HG02798 (cell line): ENCODE measurements around the gene CGB7.
"Not testable (repeated sequence)": the region's sequence is repeated elsewhere in the genome, so short reads cannot be mapped to it uniquely, and the experiment has no call there.

ENCODE experiments used
- ATAC-seq: cut with Tn5 transposase; IDR thresholded peaks from one replicate; pipeline ENCODE4 v1.9.1; 2021; ENCODE audit warnings: mild to moderate bottlenecking; ENCODE audit not compliant: unreplicated experiment, poor library complexity

Gene CGB7

GRCh38 chr19:49043548-49043947 is 14.0 kb downstream of the CGB7 start, which contains the start of gene CGB5:
Gene CGB5 (plus strand): TSS chr19:49043848. CDS start chr19:49044210, 362 bp downstream.
- not testable (repeated sequence) for ATAC-seq

GRCh38 chr19:49042666-49043065 is 14.9 kb downstream of the CGB7 start:
- not testable (repeated sequence) for ATAC-seq

- no peak for ATAC-seq
Measured at GRCh38 chr19:49042177-49042576, 15.4 kb downstream of the CGB7 start.

DNA sequence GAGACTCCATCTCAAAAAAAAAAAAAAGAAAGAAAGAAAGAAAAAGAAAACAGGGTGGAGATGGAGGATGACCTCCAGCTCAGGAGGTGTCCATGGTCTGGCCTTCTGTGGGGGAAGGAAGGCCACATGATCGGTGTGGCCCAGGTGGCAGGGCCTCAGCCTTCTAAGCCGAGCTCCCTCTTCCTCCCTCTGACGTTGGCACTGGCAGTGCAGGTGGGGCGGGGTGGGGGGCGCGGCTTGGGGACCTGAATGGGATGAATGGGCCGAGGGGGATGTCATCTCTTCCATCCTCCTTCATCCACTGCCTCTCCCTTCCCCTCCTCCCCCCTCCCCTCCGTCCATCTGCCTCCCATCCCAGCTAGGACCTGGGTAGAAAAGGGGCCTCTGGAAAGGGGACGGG is 17.8 kb downstream of the CGB7 start:
- not testable (repeated sequence) for ATAC-seq

GRCh38 chr19:49038557-49039276 is 18.8 kb downstream of the CGB7 start:
- ATAC-seq, result not testable (repeated sequence)

DNA sequence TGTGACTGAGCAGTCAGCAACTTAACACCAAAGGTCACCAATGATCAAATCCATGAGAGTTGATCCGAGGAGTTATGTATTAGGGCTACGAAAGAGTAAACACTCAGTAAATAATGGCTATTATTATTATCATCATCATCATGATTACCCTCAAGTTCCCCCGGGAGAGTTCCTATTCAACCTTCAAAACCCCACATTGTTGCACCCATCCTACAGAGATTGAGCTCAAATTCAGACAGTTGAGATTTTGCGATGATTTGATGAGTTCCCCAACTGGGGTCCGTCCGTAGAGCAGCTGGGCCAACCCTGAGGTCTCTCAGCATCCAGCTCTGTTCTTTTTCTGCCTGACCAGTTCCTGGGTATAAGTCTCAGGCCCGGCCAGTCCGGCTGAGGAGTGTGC is 19.4 kb downstream of the CGB7 start:
- not testable (repeated sequence) for ATAC-seq

- ATAC-seq, result not testable (repeated sequence)
Measured at GRCh38 chr19:49036815-49037214, 20.7 kb downstream of the CGB7 start, which contains the start of gene CGB1. Gene CGB1 (minus strand): TSS chr19:49036895. CDS start chr19:49036711, 184 bp downstream.

DNA sequence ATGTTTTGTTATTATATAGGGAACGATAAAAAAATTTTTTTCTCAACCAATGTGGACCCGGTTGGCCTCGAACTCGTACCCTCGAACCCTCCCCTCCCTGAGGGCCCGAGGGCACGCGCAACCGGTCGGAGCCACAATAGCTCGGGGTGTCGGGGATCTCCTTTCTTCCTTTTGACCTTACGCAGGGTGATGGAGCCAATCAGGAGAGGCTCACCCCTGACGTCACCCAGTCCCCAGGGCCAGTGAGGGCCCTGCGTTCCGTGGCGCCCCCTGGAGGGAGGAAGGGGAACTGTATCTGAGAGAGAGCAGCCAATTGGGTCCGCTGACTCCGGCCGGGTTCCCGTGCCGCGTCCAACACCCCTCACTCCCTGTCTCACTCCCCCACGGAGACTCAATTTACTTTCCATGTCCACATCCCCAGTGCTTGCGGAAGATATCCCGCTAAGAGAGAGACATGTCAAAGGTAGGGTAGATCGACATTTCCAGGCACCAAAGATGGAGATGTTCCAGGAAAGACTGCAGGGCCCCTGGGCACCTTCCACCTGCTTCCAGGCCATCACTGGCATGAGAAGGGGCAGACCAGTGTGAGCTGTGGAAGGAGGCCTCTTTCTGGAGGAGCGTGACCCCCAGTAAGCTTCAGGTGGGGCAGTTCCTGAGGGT is 25.8 kb downstream of the CGB7 start, which contains the start of gene CGB2:
Gene CGB2, plus strand, starts transcription at position 249 of the 660 bp plus-strand sequence. Its CDS starts 206 bp downstream, at position 455.
- not testable (repeated sequence) for ATAC-seq

GRCh38 chr19:49030323-49030722 is 27.2 kb downstream of the CGB7 start:
- ATAC-seq, result not testable (repeated sequence)

- ATAC-seq, result not testable (repeated sequence)
Measured at GRCh38 chr19:49029749-49030148, 27.8 kb downstream of the CGB7 start.

DNA sequence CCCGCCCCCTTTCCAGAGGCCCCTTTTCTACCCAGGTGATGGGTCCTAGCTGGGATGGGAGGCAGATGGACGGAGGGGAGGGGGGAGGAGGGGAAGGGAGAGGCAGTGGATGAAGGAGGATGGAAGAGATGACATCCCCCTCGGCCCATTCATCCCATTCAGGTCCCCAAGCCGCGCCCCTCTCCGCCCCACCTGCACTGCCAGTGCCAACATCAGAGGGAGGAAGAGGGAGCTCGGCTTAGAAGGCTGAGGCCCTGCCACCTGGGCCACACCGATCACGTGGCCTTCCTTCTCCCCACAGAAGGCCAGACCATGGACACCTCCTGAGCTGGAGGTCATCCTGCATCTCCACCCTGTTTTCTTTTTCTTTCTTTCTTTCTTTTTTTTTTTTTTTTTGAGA is 28.9 kb downstream of the CGB7 start:
- not testable (repeated sequence) for ATAC-seq

GRCh38 chr19:49025599-49025998 is 31.9 kb downstream of the CGB7 start:
- not testable (repeated sequence) for ATAC-seq

GRCh38 chr19:49025088-49025487 is 32.5 kb downstream of the CGB7 start:
- not testable (repeated sequence) for ATAC-seq

DNA sequence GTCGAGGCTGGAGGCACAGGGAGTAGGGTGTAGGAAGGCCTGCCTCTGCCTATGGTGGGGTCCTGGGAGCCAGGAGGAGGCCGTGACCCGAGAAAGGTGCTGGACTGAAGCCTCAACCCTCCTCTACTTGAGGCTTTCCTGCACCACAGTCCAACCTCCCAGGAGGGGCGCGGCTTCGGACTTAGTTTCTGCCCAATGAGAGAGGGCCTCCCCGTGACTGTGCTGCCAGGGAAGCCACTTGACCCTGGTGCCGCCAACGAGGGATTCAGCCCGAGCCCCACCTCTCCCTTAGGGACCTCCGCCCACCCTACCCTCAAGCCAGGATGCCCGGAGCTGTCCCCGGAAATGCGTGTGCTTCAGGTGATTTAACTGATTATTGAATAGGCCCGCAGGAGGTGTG is 33.3 kb downstream of the CGB7 start, which contains the start of gene CGB3:
Gene CGB3, minus strand, starts transcription at position 101 of the 400 bp plus-strand sequence. CDS start 362 bp downstream, outside the sequence.
- not testable (repeated sequence) for ATAC-seq

- no peak for ATAC-seq
Measured at GRCh38 chr19:49022116-49022515, 35.4 kb downstream of the CGB7 start.

DNA sequence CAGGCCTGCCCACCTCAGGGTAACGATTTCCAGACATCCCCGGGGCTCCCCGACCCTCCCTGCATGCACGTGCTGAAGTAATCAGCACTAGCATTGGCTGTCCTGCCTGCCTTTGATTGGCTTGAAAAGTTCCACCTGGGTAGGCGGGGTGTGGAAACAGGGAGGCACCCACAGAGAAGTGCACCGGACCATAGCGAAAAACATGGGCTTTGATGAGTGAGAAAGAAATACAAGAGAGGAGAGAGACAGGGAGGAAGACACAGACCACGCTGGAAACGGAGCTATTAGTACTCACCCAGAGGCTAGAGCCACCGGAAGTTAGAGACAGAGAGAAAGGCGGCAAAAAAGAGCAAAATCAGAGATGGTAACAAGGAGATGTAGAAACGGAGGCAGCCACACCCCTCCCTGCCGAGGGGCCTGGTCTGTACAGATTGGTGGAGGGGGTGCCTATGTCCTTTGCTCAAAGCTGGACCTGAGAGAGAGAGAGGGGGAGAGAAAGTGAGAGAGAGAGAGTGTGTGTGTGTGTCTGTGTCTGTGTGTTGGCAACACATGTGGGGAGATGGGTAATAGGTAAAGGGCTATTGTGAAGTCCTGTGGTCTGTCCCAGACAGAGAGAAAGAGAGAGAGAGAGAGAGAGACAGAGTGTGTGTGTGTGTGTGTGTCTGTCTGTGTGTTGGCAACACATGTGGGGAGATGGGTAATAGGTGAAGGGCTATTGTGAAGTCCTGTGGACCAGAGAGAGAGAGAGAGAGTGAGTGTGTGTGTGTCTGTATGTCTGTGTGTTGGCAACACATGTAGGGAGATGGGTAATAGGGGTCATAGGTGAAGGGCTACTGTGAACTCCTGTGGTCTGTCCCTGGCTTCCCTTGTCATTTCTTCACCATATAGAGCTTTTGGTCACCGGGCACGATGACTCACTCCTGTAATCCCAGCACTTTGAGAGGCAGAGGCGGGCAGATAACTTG is 36.3 kb downstream of the CGB7 start:
- no peak for ATAC-seq

DNA sequence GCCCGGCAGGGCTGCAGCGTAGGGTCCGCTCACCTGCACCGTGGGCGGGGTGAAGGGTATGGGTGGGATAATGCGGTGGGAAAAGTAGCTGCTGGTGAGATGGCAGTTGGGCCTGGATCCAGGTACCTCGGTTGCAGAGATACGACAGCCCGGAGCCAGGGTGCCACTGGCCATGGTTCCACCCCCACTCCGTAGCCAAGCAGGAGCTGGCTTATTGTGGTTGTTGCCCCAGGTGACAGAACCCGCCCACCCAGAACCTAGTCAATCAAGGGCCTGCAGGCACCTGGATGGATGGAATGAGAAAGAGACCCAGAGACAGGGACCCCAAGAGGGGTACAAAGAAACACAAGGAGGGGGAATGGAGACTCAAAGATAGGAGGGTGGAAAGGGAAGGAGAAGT is 37.2 kb downstream of the CGB7 start:
- no peak for ATAC-seq

GRCh38 chr19:49019242-49019932 is 38.2 kb downstream of the CGB7 start:
- ATAC-seq, result no peak
